ENCODE results near the gene FSTL4.

The FSTL4 gene

GRCh38 chr5:133361922-133362321 lies 250.4 kb downstream of the FSTL4 start:
- no peak for DNase-seq

- no peak for DNase-seq
Observed at GRCh38 chr5:133360693-133361472, 251.5 kb downstream of the FSTL4 start.

GRCh38 chr5:133359861-133360260 lies 252.5 kb downstream of the FSTL4 start:
- no peak for DNase-seq

- DNase-seq = no peak
Observed at GRCh38 chr5:133358271-133358670, 254.1 kb downstream of the FSTL4 start.

- no peak for DNase-seq
Observed at GRCh38 chr5:133357758-133358157, 254.6 kb downstream of the FSTL4 start.

- DNase-seq = no peak
Observed at GRCh38 chr5:133356984-133357421, 255.3 kb downstream of the FSTL4 start.

- no peak for DNase-seq
Observed at GRCh38 chr5:133356396-133356983, 255.9 kb downstream of the FSTL4 start.

GRCh38 chr5:133354323-133355185 lies 257.8 kb downstream of the FSTL4 start:
- no peak for DNase-seq

- DNase-seq = no peak
Observed at GRCh38 chr5:133353741-133354140, 258.6 kb downstream of the FSTL4 start.

GRCh38 chr5:133348406-133348805 lies 263.9 kb downstream of the FSTL4 start:
- no peak for DNase-seq

- DNase-seq = no peak
Observed at GRCh38 chr5:133347039-133347438, 265.3 kb downstream of the FSTL4 start.

GRCh38 chr5:133344266-133344665 lies 268.1 kb downstream of the FSTL4 start:
- DNase-seq = no peak

- no peak for DNase-seq
Observed at GRCh38 chr5:133343196-133343595, 269.1 kb downstream of the FSTL4 start.

GRCh38 chr5:133341915-133342710 lies 270.2 kb downstream of the FSTL4 start:
- no peak for DNase-seq

- no peak for DNase-seq
Observed at GRCh38 chr5:133341296-133341695, 271.0 kb downstream of the FSTL4 start.

- no peak for DNase-seq
Observed at GRCh38 chr5:133340822-133341221, 271.5 kb downstream of the FSTL4 start.

- no peak for DNase-seq
Observed at GRCh38 chr5:133340002-133340755, 272.2 kb downstream of the FSTL4 start.

- DNase-seq = no peak
Observed at GRCh38 chr5:133338504-133339355, 273.6 kb downstream of the FSTL4 start.

- no peak for DNase-seq
Observed at GRCh38 chr5:133337795-133338445, 274.4 kb downstream of the FSTL4 start.

- DNase-seq = no peak
Observed at GRCh38 chr5:133336969-133337410, 275.4 kb downstream of the FSTL4 start.

All from activated CD8-positive, alpha-beta memory T cell treated with anti-CD3 and anti-CD28 coated beads, Interleukin-2, amount 50 U/mL, for 48 hours (primary cell).